Activated B cell treated with CpG ODN at 0.5 μM for 24 hours (primary cell): ENCODE measurements around the gene TMEM213. TPM values are rescaled to one million over a fixed set of nuclear protein-coding genes. Genes with fewer than 3 reads are reported as not detected.
A peak's percentile ranks its signal among the peaks of the same experiment; 100 is the strongest.

Source experiments
- ATAC-seq: fragments of 200-7000 bp; cut with Tn5 transposase; one replicate; pipeline ENCODE4 v1.10.0; 2021; ENCODE audit warnings: low read depth, mild to moderate bottlenecking, moderate library complexity
- CTCF ChIA-PET: fragments of 350-600 bp; sonication (Branson Sonifier 250); formaldehyde crosslinking; loops from one replicate; lab custom pipeline; 2021; ENCODE audit warnings: antibody characterized with exemption; lab: Charles Lee
- POLR2A ChIA-PET: fragments of 350-600 bp; sonication (Branson Sonifier 250); formaldehyde crosslinking; loops from one replicate; lab custom pipeline; 2021; ENCODE audit warnings: antibody characterized with exemption; lab: Charles Lee
- DNase-seq: peaks from one replicate; pipeline ENCODE4 v3.0.0; 2022
- H3K27ac Mint-ChIP-seq: one replicate; pipeline ENCODE4 v1.8.0; 2020; ENCODE audit warnings: mixed read lengths
- H3K27me3 Mint-ChIP-seq: one replicate; pipeline ENCODE4 v1.8.0; 2021; ENCODE audit warnings: mixed read lengths
- H3K36me3 Mint-ChIP-seq: one replicate; pipeline ENCODE4 v1.8.0; 2021; ENCODE audit warnings: low read depth, mixed read lengths
- H3K4me1 Mint-ChIP-seq: one replicate; pipeline ENCODE4 v1.8.0; 2021; ENCODE audit warnings: mixed read lengths
- H3K4me3 Mint-ChIP-seq: one replicate; pipeline ENCODE4 v1.8.0; 2020; ENCODE audit warnings: mild to moderate bottlenecking, mixed read lengths
- H3K9me3 Mint-ChIP-seq: one replicate; pipeline ENCODE4 v1.8.0; 2020; ENCODE audit warnings: mixed read lengths
- CTCF ChIP-seq: fragments of 200-600 bp; IDR thresholded peaks from one replicate; pipeline ENCODE4 v1.8.0; 2022; ENCODE audit warnings: antibody characterized with exemption, mild to moderate bottlenecking
- intact Hi-C: fragments of 100-400 bp; cut with micrococcal nuclease; formaldehyde crosslinking; loops from one replicate; pipeline ENCODE4 v1.15.1; 2024
- total RNA-seq: library from RNA; stranded (reverse); gene quantifications from 2 replicates; pipeline ENCODE4 v1.2.3, GENCODE V29; 2022

TMEM213 gene
- total RNA-seq, 1 donor from 2014 or later = not detected

GRCh38 chr7:138886501-138886917 lies 88.7 kb downstream of the TMEM213 start:
- DNase-seq (no peak), ATAC-seq (peak; percentile 60)
- no peak for TF ChIP-seq CTCF
- Mint-ChIP-seq H3K4me1 (peaks cover 2% of the 10 kb centered on the region), H3K27ac (no peak overlapping the region), H3K36me3 (no peaks in the 10 kb centered on the region), H3K27me3 (peaks cover 3% of the 10 kb centered on the region), H3K9me3 (no peaks in the 10 kb centered on the region), H3K4me3 (no peak overlapping the region)
- POLR2A ChIA-PET = no interaction called here
- intact Hi-C loops = loop anchor here (1.0 to 5.0 kb wide), 3 partner anchors 96 to 240 kb away; partner anchors contain the start of gene KIAA1549
- CTCF ChIA-PET = interaction anchor here (0.7 to 1.7 kb wide), 4 partner anchors 8 to 95 kb away, joined by 3 to 6 read pairs (median 5); partner anchors contain the start of gene KIAA1549

- no peak for ATAC-seq
- Mint-ChIP-seq H3K27ac (no peak overlapping the region), H3K9me3 (no peaks in the 10 kb centered on the region), H3K27me3 (peaks cover 3% of the 10 kb centered on the region), H3K36me3 (no peaks in the 10 kb centered on the region), H3K4me3 (no peak overlapping the region), H3K4me1 (peaks cover 2% of the 10 kb centered on the region)
- ChIA-PET CTCF (interaction anchor here (1.1 to 1.7 kb wide), 3 partner anchors 7 to 94 kb away, joined by 4 to 6 read pairs (median 6); partner anchors contain the start of gene KIAA1549), POLR2A (no interaction called here)
- DNase-seq = no peak
- intact Hi-C loops = loop anchor here (2.0 to 5.0 kb wide), 2 partner anchors 95 to 240 kb away; partner anchors contain the start of gene KIAA1549
- no peak for TF ChIP-seq CTCF
Observed at GRCh38 chr7:138887085-138887710, 89.4 kb downstream of the TMEM213 start.

Other genes starting within 250 kb of the TMEM213 start
- not detected in 2 replicates for gene SVOPL, start 96.6 kb upstream of the TMEM213 start, total RNA-seq
- gene ATP6V0A4, start 202 bp downstream of the TMEM213 start, total RNA-seq = not detected in 2 replicates
- gene KIAA1549, start 183.4 kb downstream of the TMEM213 start, total RNA-seq = 0.42 and 0.46 TPM in 2 replicates
- gene ZC3HAV1L, start 238.0 kb downstream of the TMEM213 start, total RNA-seq = 1.6 and 1.8 TPM in 2 replicates